HG02973 (cell line): Measurements from ENCODE around the gene BIRC5.

Source experiments
- ATAC-seq: cut with Tn5 transposase; IDR thresholded peaks from one replicate; pipeline ENCODE4 v1.9.1; 2021; ENCODE audit warnings: moderate library complexity; ENCODE audit not compliant: unreplicated experiment

Gene BIRC5

DNA sequence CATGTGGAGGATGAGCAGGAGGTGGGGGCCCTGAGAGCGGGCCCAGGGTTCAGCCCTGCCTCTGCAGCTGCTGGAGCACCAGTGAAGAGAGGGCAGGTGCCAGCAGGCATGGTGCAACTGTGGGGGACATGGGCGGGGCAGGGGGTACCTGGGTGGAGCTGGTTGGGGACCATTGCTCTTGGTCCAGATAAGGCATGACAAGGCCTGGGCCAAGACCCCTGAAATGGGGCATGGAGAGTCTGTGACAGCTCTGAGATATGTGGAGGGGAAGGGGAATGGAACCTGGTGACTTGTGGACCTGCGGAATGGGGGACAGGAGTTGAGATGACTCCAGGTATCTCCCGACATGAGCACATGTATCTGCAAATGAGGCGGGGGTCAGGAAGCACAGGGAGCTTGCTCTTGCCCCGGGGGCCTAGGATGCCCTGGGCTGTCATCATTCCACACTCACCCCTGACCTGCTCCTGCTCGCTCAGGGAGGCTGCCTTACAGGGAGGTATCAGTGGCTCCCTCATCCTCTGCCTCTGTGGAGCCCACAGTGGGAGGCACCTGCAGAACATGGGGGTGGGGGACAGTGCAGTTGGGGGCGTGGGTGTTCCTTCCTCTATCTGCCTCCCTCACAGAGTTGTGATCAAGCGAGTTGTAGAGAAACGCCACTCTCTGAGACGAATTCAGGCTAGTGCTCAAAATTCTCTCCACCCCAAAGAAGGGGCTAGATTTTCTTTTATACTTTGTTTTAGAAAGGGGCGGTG is 57.5 kb downstream of the BIRC5 start:
- ATAC-seq: no peak

DNA sequence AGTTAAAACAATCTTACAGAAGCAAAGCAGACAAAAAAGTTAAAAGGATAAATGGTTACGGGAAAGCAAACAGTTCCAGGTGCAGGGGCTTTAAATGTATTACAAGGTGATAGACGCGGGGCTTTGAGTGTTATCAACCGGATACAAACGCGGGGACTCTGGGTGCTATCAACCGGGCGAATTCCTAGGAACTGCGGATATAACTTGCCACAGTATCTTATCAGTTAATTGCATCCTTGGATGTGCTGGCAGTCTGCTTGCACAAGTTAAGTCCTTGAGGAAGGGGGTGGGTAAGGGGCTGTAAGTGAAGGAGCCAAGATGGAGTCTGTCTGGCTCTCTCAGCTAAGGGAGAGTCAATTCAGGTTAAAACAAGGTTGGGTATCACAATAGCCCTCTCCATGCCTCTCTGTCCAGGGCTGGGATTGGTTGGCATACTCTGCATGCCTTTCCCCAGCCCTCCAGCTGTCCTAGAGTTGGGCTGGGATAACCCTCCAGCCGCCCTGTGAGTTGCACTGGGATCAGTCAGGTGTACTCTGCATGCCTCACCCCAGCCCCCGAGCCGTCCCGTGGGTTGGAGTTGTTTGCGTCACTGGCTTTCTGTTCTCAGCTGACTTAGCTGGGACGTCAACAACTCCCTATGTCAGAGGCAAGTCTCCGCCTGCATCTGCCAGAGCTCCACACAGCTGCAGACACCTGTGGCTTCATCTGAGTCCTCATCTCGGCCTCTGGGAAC is 58.3 kb downstream of the BIRC5 start:
- ATAC-seq: no peak

DNA sequence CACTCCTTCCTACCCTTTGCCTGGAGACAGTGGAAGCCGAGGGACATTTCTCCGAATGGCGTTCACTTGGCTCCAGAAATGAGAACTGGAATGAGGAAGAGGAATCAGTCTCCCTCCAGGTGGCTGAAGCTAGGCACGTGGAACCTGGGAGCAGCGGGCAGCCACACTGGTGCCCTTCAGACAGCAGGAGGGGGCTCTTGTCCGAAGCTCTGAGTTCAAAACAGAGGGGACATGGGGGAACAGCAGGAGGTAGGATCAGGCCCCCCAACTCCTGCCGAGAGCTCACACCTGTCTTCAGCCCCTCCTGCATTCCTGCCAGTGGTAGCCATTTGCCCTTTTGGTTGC is 58.8 kb downstream of the BIRC5 start:
- ATAC-seq: no peak

DNA sequence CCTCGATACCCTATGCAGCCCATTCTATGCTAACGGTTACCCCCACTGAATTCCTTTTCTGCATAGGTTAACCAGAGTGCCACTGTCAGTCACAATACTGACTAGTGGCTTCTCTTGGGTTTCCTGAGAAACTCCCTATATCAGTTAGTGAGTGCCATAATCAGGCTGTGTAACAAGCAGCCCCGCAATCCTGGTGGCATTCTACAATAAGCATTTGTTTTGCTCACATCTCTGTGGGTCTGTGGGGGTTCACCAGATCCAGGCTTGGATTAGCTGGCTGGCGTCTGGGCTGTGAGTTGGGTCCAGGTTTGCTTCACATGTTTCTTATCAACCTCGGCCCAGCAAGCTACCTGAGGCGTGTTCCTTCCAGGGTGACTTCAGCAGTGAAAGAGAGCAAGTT is 59.8 kb downstream of the BIRC5 start:
- ATAC-seq: no peak
